Right ventricle myocardium inferior (tissue), 1 donor: ENCODE data around the gene KRTAP10-2. TPM values are rescaled to one million over a fixed set of nuclear protein-coding genes. Genes with fewer than 3 reads are reported as not detected.

Experiments
- ATAC-seq: fragments of 200-7000 bp; cut with Tn5 transposase; one replicate; pipeline ENCODE4 v1.9.1; 2020; ENCODE audit warnings: mild to moderate bottlenecking, moderate library complexity
- DNase-seq: peaks from one replicate; pipeline ENCODE4 v3.0.0; 2021; ENCODE audit errors: missing footprints
- intact Hi-C: fragments of 100-400 bp; cut with DNase I; formaldehyde crosslinking; loops from one replicate; pipeline ENCODE4 v1.11.0; 2022
- total RNA-seq: library from RNA; stranded (reverse); fragmentation: NEBNext Ultra II Directional; extraction: Animal tissue kit (Norgen Biotek cat#: 25700); gene quantifications from one replicate; pipeline ENCODE4 v1.2.1, GENCODE V29; 2021
- donor health status: DM: no; HTN: yes; CAD: no; lungs with severe emphysema.

Gene KRTAP10-2
- total RNA-seq, 1 donor from 2014 or later, result not detected

DNA sequence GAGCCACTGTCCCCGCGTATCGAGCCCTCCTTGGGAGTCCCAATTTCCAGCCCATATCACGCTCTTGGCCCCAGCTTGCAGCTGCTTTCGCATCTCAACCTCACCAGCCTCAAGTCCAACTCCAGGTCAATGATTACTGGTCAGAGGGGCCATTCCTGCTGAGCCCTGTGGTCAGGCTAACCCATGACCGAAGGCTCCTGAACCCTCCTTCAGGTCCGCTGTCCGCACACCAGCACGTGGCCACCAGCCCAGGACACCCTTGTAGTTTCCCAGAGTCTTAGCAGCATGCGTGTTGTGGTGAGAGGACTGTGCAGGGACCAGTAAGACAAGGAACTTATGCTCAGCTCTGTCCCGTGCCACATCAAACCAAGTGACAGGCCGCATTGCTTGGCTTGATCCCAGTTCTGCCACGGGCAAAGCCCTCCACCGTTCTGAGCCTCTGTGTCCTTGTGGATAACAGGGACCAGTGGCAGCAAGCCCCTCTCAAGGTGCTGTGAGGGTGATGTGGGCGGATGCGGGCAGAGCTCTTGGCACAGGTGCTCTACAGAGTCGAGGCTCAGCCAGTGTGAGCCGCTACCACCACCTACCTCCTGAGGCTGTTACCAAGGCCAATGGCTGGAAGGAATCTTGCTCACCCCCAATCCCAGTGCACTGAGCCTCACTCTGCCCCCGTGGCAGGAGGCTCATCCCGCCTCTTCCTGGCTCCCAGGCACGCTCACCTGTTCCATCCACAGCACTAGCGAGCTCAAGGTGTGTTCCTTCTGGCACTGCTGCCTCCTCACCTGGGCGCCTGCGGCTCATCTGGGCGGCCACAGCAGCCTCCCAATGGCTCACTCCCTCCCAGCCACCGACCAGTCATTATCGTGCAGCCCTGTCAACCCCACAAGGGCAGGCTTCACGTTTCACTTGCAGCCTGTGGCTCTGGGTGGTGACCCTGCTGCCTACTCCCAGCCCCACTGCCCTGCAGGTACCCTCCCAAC is 31.7 kb downstream of the KRTAP10-2 start:
- intact Hi-C loops, result loop anchor here (10.0 kb wide), 3 partner anchors 225 to 395 kb away; no protein-coding TSS in a partner anchor
- no peak for DNase-seq
- ATAC-seq, result no peak

GRCh38 chr21:44518686-44519085 is 32.6 kb downstream of the KRTAP10-2 start:
- DNase-seq (no peak), ATAC-seq (no peak)
- intact Hi-C loops, result loop anchor here (10.0 kb wide), 3 partner anchors 226 to 396 kb away; no protein-coding TSS in a partner anchor

GRCh38 chr21:44517175-44517899 is 34.0 kb downstream of the KRTAP10-2 start:
- intact Hi-C loops, result loop anchor here (10.0 kb wide), 3 partner anchors 227 to 397 kb away; no protein-coding TSS in a partner anchor
- DNase-seq, result no peak
- no peak for ATAC-seq

DNA sequence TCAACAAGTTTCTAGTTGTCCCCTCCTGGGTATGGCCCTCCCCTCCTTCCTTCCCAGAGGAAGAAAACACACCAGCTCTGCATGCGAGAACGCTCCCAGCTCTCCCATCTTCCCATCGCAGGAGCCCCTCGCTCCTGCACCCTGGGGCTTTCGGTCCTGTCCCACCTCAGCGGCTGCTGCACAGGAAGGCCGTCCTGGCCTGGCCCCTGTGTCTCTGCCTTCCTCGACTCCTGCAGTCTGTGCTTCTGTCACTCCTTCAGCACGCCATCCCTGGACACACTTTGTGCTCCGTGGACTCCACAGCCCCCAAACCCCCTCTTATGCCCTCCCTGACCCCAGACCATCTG is 34.5 kb downstream of the KRTAP10-2 start:
- ATAC-seq (no peak), DNase-seq (no peak)
- intact Hi-C loops, result loop anchor here (10.0 kb wide), 3 partner anchors 228 to 398 kb away; no protein-coding TSS in a partner anchor

GRCh38 chr21:44516342-44516741 is 35.0 kb downstream of the KRTAP10-2 start:
- DNase-seq (no peak), ATAC-seq (no peak)
- intact Hi-C loops, result loop anchor here (10.0 kb wide), 3 partner anchors 228 to 398 kb away; no protein-coding TSS in a partner anchor

- DNase-seq, result no peak
- intact Hi-C loops, result loop anchor here (10.0 kb wide), 3 partner anchors 229 to 399 kb away; no protein-coding TSS in a partner anchor
Observed at GRCh38 chr21:44515359-44516165, 35.7 kb downstream of the KRTAP10-2 start.

DNA sequence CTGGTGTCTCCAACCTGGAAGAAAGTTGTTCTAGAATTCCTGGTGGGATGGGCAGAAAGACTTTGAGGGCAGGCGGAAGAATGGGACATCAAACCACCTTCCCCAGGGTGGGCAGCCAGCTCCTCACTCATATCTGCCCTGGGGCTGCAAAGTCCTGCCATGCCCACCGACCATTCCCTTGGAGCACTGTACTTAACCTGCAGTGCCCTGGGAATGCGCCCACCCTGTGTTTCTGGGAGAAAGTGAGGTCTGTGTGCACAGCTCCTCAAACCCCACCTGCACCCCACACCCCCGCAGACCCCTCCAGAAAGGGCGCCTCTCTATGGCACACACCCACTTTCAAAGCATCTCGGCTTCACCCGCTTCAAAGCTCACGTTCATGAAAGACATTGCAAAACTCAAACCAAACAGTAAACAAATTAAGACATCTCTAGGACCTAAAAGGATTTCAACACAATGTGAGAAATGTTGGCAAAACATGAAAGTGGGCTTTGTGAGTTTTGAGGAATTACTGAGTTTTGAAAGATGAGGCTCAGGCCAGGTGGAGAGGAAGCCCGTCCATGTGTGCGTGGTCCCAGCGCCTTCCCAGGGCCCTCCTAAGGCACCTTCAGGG is 36.5 kb downstream of the KRTAP10-2 start:
- ATAC-seq, result no peak
- intact Hi-C loops, result loop anchor here (10.0 kb wide), 3 partner anchors 230 to 400 kb away; no protein-coding TSS in a partner anchor
- DNase-seq, result no peak

More at GRCh38 chr21:44515359-44516165, 35.7 kb downstream of the KRTAP10-2 start:
- ATAC-seq, result no peak

GRCh38 chr21:44514218-44514520 is 37.1 kb downstream of the KRTAP10-2 start:
- DNase-seq (no peak), ATAC-seq (no peak)
- intact Hi-C loops, result loop anchor here (10.0 kb wide), 3 partner anchors 231 to 401 kb away; no protein-coding TSS in a partner anchor

DNA sequence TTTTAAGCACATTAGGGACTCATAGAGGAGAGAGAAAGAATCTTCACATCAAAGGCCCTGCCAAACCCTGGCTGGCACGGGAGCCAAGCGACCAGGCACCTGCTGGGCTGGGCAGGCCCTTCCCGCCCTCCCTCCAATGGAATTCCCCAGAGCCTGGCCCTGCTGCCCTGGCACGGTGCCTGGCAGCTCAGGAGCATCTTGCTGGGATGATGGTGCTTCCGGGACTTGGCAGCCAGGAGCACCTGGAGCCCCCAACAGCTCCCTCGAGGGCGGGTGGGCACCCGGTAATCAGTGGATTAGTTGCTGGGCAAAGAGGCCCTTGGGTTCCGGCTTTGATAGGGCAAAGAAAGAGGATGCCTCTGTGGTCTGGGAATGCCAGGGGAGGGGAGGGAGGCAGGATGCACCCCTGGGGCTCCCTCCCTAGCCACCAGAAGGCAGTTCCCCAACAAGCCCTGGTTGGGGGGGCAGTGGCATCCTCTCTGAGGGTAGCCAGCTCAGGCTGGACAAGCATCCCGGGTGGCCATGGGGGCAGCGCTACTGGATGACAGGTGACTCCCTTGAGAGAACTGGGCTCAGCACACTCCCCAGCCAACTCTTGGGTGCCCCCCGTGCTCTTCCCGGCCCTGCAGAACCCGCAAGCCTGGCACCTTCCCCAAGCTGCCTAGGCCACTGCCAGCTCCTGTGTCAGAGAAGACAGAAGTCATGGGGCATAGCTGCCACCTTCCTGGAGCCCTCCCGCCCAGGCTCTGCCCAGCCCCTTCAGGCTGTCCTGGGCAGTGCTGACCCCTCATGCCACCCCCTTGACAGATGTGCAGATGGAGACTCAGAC is 37.7 kb downstream of the KRTAP10-2 start:
- DNase-seq, result no peak
- intact Hi-C loops, result loop anchor here (10.0 kb wide), 3 partner anchors 231 to 401 kb away; no protein-coding TSS in a partner anchor
- ATAC-seq, result no peak

DNA sequence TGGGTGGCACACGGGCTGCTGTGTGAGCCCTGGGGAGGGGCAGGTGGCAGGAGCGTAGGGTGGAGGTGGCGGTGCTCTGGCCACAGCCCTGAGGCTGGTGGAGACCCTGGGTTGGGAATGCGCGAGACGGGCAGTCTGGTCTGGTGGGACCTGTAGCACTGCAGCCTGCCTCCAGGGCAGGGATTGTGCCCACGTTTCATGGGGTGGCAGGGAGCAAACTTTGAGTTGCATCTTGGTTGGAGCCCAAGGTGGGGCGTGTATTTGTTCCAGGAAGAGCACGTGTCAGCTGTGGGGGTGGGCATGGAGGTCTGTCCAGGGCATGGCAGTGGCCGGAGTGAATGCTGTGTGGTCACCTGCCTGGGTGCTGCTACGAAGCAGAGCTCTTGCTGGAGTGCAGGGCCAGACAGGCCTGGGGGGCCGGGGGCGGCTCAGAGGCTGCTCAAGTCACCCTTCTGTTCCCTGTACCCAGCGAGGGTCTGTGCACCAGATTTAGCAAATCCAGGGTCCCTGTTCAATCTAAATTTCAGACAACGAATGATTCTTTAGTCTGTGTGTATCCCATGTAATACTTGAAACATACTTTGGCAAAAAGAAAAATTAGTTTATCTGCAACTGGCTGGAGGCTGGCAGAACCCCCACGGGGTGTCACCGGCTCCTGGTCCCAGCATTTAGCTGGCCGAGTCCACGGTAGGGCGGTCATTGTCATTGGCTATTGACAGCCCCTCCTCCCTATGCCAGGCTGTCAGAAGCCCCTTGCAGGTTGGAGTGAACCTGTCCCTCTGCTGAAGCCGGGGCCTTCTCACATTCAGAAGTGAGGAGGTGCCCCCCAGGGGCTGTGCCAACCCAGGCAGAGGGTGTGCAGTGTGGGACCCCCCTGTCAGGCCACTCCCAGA is 38.6 kb downstream of the KRTAP10-2 start:
- DNase-seq, result no peak
- no peak for ATAC-seq
- intact Hi-C loops, result loop anchor here (10.0 kb wide), 3 partner anchors 232 to 402 kb away; no protein-coding TSS in a partner anchor

GRCh38 chr21:44511938-44512275 is 39.4 kb downstream of the KRTAP10-2 start:
- DNase-seq (no peak), ATAC-seq (no peak)
- intact Hi-C loops, result loop anchor here (10.0 kb wide), 3 partner anchors 233 to 403 kb away; no protein-coding TSS in a partner anchor

- intact Hi-C loops, result loop anchor here (10.0 kb wide), 3 partner anchors 233 to 403 kb away; no protein-coding TSS in a partner anchor
- DNase-seq, result no peak
- no peak for ATAC-seq
Observed at GRCh38 chr21:44511219-44511937, 39.9 kb downstream of the KRTAP10-2 start.

DNA sequence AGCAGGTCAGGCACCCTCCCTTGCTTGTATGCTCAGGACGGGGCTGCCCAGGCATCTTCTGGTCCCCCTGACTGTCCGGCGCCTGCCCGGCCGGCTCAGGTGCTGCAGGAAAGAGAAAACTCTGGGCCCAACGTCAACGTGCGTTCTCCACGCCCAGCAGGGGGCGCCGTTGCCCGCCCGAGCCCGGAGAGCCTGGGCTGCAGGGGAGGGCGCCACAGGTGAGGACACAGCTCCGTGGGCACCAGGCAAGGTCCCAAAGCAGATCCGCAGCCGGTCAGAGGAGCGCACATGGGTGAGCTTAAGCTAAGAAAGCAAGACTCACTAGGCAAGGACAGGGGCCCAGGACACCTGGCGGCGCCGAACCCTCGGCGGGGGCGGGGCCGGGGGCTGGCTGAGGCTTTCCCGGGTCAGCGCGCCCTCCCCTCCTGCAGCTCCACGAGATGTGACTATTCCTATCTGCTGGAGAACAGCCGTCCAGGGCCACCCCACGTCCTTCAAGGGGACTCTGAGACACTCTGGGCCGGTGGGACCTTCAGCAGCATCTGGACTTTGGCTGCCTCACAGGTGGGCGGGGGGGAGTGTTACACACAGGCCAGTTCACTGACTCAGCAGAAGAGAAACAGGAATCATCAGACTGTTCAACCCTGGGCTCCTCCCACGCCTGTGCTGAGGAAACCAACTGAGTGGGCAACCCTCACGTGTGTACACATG is 40.6 kb downstream of the KRTAP10-2 start:
- intact Hi-C loops, result loop anchor here (10.0 kb wide), 3 partner anchors 234 to 404 kb away; no protein-coding TSS in a partner anchor
- DNase-seq, result peak; percentile 78
- ATAC-seq, result peak; percentile 40

DNA sequence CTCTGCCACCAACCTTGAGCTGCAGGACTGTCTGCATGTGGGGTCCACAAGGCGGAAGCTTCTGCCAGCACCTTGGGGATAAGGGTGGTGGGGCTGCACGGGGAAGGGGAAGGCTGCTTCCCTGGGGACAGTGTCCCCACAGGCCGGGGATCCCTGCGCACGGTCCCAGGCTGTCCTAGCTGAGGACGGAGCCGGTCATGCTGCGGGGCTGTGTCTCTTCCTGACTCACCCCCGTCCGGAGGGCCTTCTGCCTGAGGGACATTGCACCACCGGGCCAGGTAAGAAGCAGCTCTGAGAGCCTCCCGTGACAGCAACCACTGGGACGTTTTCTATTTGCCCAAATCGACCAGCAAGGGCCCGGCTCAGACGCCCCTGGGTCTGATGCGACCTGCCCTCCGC is 41.2 kb downstream of the KRTAP10-2 start:
- no peak for DNase-seq
- ATAC-seq, result no peak
- intact Hi-C loops, result loop anchor here (10.0 kb wide), 3 partner anchors 235 to 405 kb away; no protein-coding TSS in a partner anchor

GRCh38 chr21:44509539-44509938 is 41.8 kb downstream of the KRTAP10-2 start:
- intact Hi-C loops, result no loop called here
- DNase-seq (no peak), ATAC-seq (peak; percentile 91)
